ENCODE data around the gene PTP4A2.

The PTP4A2 gene

GRCh38 chr1:31862071-31862470, 76.1 kb downstream of the PTP4A2 start:
- no peak for TF ChIP-seq ZFX (IDR thresholded peaks at IDR 0.05; ENCODE audit: borderline replicate concordance)
- TF ChIP-seq CTCF (IDR thresholded peaks at IDR 0.05): no peak
- H3K27ac ChIP-seq: no peak overlapping the region

GRCh38 chr1:31861346-31861745, 76.8 kb downstream of the PTP4A2 start:
- H3K27ac ChIP-seq: no peak overlapping the region
- TF ChIP-seq CTCF (IDR thresholded peaks at IDR 0.05): no peak
- TF ChIP-seq ZFX (IDR thresholded peaks at IDR 0.05; ENCODE audit: borderline replicate concordance): no peak

- TF ChIP-seq CTCF (IDR thresholded peaks at IDR 0.05): no peak
- TF ChIP-seq ZFX (IDR thresholded peaks at IDR 0.05; ENCODE audit: borderline replicate concordance): no peak
- no peak overlapping the region for H3K27ac ChIP-seq
These were observed 77.6 kb downstream of the PTP4A2 start for GRCh38 chr1:31860581-31860980.

GRCh38 chr1:31859719-31860118, 78.4 kb downstream of the PTP4A2 start:
- H3K27ac ChIP-seq: no peak overlapping the region
- no peak for TF ChIP-seq CTCF (IDR thresholded peaks at IDR 0.05)

GRCh38 chr1:31859044-31859443, 79.1 kb downstream of the PTP4A2 start:
- no peak for TF ChIP-seq ZFX (IDR thresholded peaks at IDR 0.05; ENCODE audit: borderline replicate concordance)
- no peak for TF ChIP-seq CTCF (IDR thresholded peaks at IDR 0.05)
- no peak overlapping the region for H3K27ac ChIP-seq

- TF ChIP-seq ZFX (IDR thresholded peaks at IDR 0.05; ENCODE audit: borderline replicate concordance) (no peak), CTCF (IDR thresholded peaks at IDR 0.05) (no peak)
- no peak overlapping the region for H3K27ac ChIP-seq
These were observed 80.3 kb downstream of the PTP4A2 start for GRCh38 chr1:31857863-31858262.

All from 22Rv1 (cell line).